DND-41 (cell line): ENCODE results near the gene RASA2.
A peak's percentile ranks its signal among the peaks of the same experiment; 100 is the strongest.

Experiments used
- ATAC-seq: fragments of 200-7000 bp; cut with Tn5 transposase; 3 replicates; pipeline ENCODE4 v1.9.1; 2021; ENCODE audit warnings: low read depth; ENCODE audit not compliant: insufficient read depth
- DNase-seq: peaks from one replicate; pipeline ENCODE4 v3.0.0-alpha.2; 2020
- H2AFZ ChIP-seq: 2 replicates; pipeline ENCODE4 v1.6.0; 2012; ENCODE audit warnings: low read depth, low read length
- H3K27ac ChIP-seq: 2 replicates; pipeline ENCODE4 v1.5.1; 2012; ENCODE audit warnings: low read length, inconsistent platforms
- H3K27me3 ChIP-seq: fragments of 200-600 bp; sonication (generic); 2 replicates; pipeline ENCODE4 v1.6.0; 2012; ENCODE audit warnings: low read length, mild to moderate bottlenecking, inconsistent platforms; ENCODE audit not compliant: insufficient read depth, poor library complexity
- H3K36me3 ChIP-seq: 2 replicates; pipeline ENCODE4 v1.5.1; 2012; ENCODE audit warnings: low read length, inconsistent platforms; ENCODE audit not compliant: insufficient read depth
- H3K4me1 ChIP-seq: 2 replicates; pipeline ENCODE4 v1.5.1; 2012; ENCODE audit warnings: mild to moderate bottlenecking, low read length; ENCODE audit not compliant: insufficient read depth
- H3K4me2 ChIP-seq: 2 replicates; pipeline ENCODE4 v1.6.0; 2012; ENCODE audit warnings: mild to moderate bottlenecking, moderate library complexity, low read length, inconsistent platforms; ENCODE audit not compliant: insufficient read depth
- H3K4me3 ChIP-seq, 2 experiments: fragments of 200-600 bp in 1 of 2; shearing (Covaris generic) in 1 of 2; 2 replicates each; pipeline ENCODE4 v1.5.1; 2012 to 2016; ENCODE audit warnings: inconsistent platforms in 2 of 2, low read length in 2 of 2, mild to moderate bottlenecking in 2 of 2, low read depth in 1 of 2, moderate library complexity in 1 of 2
- H3K79me2 ChIP-seq: 2 replicates; pipeline ENCODE4 v1.6.0; 2012; ENCODE audit warnings: low read length, inconsistent platforms; ENCODE audit not compliant: insufficient read depth
- H3K9ac ChIP-seq: 2 replicates; pipeline ENCODE4 v1.6.0; 2012; ENCODE audit warnings: low read depth, mild to moderate bottlenecking, inconsistent platforms, low read length, moderate library complexity
- H3K9me3 ChIP-seq: 2 replicates; pipeline ENCODE4 v1.5.1; 2012; ENCODE audit warnings: low read length, moderate library complexity, mild to moderate bottlenecking, inconsistent platforms; ENCODE audit not compliant: insufficient read depth, severe bottlenecking
- H4K20me1 ChIP-seq: 2 replicates; pipeline ENCODE4 v1.6.0; 2012; ENCODE audit warnings: low read length; ENCODE audit not compliant: insufficient read depth
- CTCF ChIP-seq: IDR thresholded peaks from 2 replicates; pipeline ENCODE4 v1.5.1; 2012; ENCODE audit warnings: borderline replicate concordance, low read length, moderate library complexity, mild to moderate bottlenecking; ENCODE audit not compliant: poor library complexity, severe bottlenecking; ENCODE audit errors: extremely low read depth
- EZH2 ChIP-seq: IDR thresholded peaks from 3 replicates; pipeline ENCODE4 v1.6.1; 2012; ENCODE audit warnings: borderline replicate concordance, low read depth, mild to moderate bottlenecking, moderate library complexity, low read length, inconsistent platforms; ENCODE audit not compliant: severe bottlenecking

RASA2 gene, protein sequence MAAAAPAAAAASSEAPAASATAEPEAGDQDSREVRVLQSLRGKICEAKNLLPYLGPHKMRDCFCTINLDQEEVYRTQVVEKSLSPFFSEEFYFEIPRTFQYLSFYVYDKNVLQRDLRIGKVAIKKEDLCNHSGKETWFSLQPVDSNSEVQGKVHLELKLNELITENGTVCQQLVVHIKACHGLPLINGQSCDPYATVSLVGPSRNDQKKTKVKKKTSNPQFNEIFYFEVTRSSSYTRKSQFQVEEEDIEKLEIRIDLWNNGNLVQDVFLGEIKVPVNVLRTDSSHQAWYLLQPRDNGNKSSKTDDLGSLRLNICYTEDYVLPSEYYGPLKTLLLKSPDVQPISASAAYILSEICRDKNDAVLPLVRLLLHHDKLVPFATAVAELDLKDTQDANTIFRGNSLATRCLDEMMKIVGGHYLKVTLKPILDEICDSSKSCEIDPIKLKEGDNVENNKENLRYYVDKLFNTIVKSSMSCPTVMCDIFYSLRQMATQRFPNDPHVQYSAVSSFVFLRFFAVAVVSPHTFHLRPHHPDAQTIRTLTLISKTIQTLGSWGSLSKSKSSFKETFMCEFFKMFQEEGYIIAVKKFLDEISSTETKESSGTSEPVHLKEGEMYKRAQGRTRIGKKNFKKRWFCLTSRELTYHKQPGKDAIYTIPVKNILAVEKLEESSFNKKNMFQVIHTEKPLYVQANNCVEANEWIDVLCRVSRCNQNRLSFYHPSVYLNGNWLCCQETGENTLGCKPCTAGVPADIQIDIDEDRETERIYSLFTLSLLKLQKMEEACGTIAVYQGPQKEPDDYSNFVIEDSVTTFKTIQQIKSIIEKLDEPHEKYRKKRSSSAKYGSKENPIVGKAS

DNA sequence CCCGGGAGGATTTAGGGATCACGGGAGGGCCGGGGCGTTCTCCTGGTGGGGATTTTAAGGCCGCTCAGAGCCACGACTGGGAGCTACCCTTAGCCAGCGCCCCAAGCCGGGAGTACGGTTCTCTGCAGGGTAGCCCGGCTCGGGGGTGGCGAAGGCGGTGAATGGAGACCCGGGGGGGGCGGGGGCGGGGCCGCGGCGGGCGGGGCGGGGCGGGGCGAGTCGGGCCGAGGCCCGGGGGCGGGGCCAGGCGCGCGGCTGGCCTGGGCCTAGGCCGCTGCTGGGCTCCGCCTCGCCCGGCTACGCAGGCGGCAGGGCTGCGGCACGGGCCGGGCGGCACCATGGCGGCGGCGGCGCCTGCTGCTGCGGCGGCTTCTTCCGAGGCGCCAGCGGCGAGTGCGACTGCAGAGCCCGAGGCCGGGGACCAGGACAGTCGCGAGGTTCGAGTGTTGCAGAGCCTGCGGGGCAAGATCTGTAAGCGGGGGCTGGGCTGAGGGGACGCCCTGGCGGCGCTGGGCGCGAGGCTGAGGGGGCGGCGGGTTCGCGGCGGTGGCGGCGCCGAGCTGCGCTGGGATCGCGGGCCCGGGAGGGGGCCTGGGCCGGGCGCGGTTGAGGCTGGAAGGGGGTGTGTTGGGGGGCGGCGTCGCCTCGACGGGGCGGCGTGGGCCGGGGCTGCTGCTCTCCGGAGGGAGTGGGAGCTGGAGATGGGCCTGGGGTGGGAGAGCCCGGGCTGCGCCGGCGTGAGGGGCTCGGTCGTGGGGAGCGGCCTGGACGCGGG is at the start of gene RASA2:
Gene RASA2 (plus strand): TSS at position 282 of the 775 bp plus-strand sequence. CDS start 57 bp downstream, at position 339.
- peak; percentile 72 for ATAC-seq
- Histone ChIP-seq H3K4me2 (peak within 1 kb of the TSS; percentile 77), H3K79me2 (peaks cover 50% of the 10 kb centered on the region), H3K4me3 (peak within 1 kb of the TSS; percentile 64 to 68; a peak in 3 of 4 replicates), H3K9ac (peak within 1 kb of the TSS; percentile 94), H3K27ac (peak within 1 kb of the TSS; percentile 87), H3K27me3 (no peaks in the 10 kb centered on the region), H2AFZ (peak within 1 kb of the TSS; percentile 75), H3K36me3 (peaks cover 10% of the 10 kb centered on the region; the same call in 1 of the 2 replicates), H4K20me1 (peaks cover 15% of the 10 kb centered on the region; the same call in 1 of the 2 replicates), H3K4me1 (peaks cover 55% of the 10 kb centered on the region), H3K9me3 (no peaks in the 10 kb centered on the region)
- peak; percentile 82 for DNase-seq
- TF ChIP-seq EZH2 = no peak

DNA sequence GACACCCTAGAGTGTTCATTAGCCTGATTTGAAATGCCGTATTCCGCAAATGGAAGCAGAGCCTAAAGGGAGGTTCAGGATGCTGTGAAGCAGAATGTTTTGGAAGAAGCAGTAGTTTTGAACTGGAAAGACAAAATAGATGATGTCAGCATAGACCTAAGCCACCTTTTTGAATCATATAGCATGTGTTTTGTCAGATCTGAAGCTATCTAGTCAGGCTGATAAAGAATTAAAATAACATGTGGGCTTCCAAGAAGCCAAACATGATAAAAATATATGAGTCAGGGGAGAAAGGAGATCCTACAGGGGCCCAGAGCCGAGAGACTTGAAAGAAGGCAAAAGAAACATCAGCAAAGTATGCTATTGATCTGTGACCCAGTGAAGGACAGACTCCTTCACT is 47.2 kb upstream of the RASA2 start:
- H4K20me1 ChIP-seq = no peaks in the 10 kb centered on the region
- H2AFZ ChIP-seq = no peak overlapping the region
- H3K27ac ChIP-seq = no peak overlapping the region
- H3K4me2 ChIP-seq = no peak overlapping the region
- H3K9ac ChIP-seq = no peak overlapping the region
- H3K79me2 ChIP-seq = no peaks in the 10 kb centered on the region
- DNase-seq = no peak
- no peak overlapping the region for H3K4me3 ChIP-seq
- no peaks in the 10 kb centered on the region; the same call in 1 of the 2 replicates for H3K4me1 ChIP-seq
- H3K27me3 ChIP-seq = no peaks in the 10 kb centered on the region
- no peaks in the 10 kb centered on the region for H3K36me3 ChIP-seq
- TF ChIP-seq CTCF (no peak), EZH2 (no peak)
- H3K9me3 ChIP-seq = no peaks in the 10 kb centered on the region
- no peak for ATAC-seq

DNA sequence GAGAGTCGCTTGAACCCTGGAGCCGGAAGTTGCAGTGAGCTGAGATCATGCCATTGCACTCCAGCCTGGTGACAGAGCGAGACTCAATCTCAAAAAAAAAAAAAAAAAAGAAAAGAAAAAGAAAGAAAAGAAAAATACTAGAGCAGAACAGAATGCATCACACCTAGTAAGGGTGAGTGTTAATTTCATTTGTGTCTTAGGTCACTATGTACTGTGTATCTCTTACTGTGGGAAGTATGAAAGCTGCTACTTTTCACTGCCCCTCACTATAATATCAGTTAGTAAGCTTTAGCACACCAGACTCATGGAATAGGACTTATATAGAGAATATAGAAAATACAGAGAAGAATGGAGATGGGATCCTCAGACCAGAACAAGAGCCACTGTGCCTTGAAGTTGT is 45.9 kb upstream of the RASA2 start:
- TF ChIP-seq CTCF (no peak), EZH2 (no peak)
- H3K4me1 ChIP-seq = no peaks in the 10 kb centered on the region; the same call in 1 of the 2 replicates
- no peak for ATAC-seq
- no peaks in the 10 kb centered on the region for H3K27me3 ChIP-seq
- no peak for DNase-seq
- no peak overlapping the region for H3K9ac ChIP-seq
- no peak overlapping the region for H3K27ac ChIP-seq
- no peaks in the 10 kb centered on the region for H4K20me1 ChIP-seq
- H2AFZ ChIP-seq = peak overlapping the region; percentile 1
- no peaks in the 10 kb centered on the region for H3K79me2 ChIP-seq
- H3K4me2 ChIP-seq = no peak overlapping the region
- H3K9me3 ChIP-seq = no peaks in the 10 kb centered on the region
- H3K4me3 ChIP-seq = no peak overlapping the region
- no peaks in the 10 kb centered on the region for H3K36me3 ChIP-seq
